GM12892 (cell line): ENCODE results near the gene C1orf198.

ENCODE experiments used
- DNase-seq: peaks from one replicate; pipeline ENCODE4 v3.0.0; 2011; ENCODE audit not compliant: insufficient read length
- FAIRE-seq: peaks from 2 replicates; lab custom pipeline; 2011; peaks lifted over from hg19 to GRCh38; lab: Jason Lieb, UNC
- POLR2A ChIP-seq: IDR thresholded peaks from 2 replicates; pipeline ENCODE4 v1.6.1; 2011; ENCODE audit warnings: low read depth, low read length, control low read depth
- POLR2AphosphoS5 ChIP-seq: IDR thresholded peaks from 2 replicates; pipeline ENCODE4 v1.6.1; 2011; ENCODE audit warnings: low read depth, low read length, control low read depth
- TAF1 ChIP-seq: IDR thresholded peaks from 2 replicates; pipeline ENCODE4 v1.6.1; 2011; ENCODE audit warnings: low read depth, mild to moderate bottlenecking, control low read depth, low read length, borderline replicate concordance

Gene C1orf198

DNA sequence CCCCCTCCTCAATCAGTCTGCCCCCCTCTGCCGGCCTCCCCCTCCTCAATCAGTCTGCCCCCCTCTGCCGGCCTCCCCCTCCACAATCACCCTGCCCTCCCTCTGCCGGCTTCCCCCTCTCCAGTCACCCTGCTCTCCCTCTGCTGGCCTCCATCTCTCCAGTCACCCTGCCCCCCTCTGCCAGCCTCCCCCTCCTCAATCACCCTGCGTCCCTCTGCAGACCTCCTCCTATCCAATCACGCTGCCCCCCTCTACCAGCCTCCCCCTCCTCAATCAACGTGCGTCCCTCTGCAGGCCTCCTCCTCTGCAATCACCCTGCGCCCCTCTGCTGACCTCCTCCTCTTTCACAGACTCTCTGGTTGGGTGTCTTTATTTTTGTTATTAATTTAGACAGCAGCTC is 11.5 kb upstream of the C1orf198 start:
- DNase-seq (no peak), FAIRE-seq (no peak)
- TF ChIP-seq POLR2AphosphoS5, result no peak
- no peak for TF ChIP-seq TAF1
- no peak for TF ChIP-seq POLR2A

DNA sequence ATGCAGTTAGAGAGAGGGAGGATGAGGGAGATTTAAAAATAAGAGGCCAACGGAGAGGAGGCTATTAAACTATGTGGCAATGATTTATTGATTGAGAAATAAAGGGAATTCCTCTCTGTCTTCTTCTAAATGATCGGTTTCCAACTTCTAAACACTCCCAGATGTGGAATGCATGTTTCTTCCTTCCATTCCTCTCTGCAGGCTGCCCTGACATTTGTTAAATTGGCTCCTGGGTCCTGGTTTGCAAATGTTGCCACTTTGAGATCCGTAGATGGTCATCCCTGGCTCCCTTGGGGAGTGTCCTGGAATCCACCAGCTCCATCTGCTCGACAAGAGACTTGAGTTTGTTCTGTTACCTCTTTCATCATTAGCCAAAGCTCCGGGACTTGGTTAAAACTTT is 10.3 kb upstream of the C1orf198 start:
- no peak for FAIRE-seq
- no peak for DNase-seq
- TF ChIP-seq POLR2A (no peak), POLR2AphosphoS5 (no peak), TAF1 (no peak)

DNA sequence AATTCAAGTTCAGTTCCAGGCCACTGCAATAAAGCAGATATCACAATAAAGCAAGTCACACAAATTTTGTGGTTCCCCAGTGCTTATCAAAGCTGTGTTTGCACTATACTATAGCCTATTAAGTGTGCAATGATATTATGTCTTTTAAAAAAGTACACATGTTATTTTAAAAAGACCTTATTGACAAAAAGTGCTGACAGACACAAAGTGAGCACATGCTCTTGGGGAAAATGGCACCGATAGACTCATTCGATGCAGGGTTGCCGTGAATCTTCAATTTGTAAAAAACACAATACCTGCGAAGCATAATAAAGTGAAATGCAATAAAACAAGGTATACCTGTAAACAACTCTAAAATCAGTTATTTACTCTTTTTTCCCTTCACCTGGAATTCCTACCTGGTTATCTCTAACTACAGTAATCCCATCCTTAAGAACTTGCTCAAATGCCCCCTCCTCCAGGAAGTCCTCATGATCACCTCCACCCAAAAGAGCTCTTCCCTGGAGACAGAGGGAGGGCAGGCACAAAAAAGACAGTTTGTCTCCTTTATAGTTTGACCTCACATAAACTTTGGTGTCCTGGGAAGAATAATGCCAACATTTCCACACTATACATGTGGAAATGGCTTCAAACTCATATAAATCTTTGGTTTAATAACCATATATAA is 9.7 kb upstream of the C1orf198 start:
- FAIRE-seq (no peak), DNase-seq (no peak)
- TF ChIP-seq POLR2A, result no peak
- no peak for TF ChIP-seq POLR2AphosphoS5
- TF ChIP-seq TAF1, result no peak

DNA sequence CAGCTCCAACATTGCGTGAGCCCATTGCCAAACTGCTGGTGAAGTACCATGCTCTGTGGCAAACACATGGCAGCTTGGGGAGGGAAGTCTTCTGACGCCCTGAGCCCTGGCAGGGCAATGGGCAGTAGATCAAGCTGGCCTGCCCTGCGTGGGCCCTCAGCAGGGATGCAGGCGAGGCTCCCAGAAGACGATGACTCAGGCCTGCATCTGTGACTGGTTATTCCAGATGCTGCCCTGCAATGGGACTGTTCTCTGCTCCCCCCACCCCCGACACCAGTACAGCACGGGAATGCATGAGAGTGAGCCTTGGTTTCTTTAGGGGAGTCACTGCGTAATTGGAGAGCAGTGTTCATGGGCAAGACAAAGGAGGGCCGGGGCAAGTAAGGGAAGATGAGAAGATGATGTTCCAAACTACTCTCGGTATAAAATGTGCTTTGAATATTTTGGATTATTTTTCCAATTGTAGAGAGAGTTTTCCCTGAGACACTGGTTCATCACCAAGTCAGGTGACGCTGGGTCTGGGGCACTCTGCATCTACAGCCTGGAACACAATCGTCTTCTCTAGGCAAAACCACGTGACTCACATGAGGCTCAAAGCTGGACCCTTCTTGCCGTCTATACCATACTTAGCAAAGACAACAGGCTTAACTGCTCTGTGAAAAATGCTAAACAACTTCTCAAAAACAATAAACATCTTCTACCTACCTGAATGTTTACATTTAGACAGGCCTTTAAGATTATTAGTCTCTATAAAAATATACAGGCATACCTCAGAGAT is 9.0 kb upstream of the C1orf198 start:
- no peak for DNase-seq
- TF ChIP-seq POLR2AphosphoS5 (no peak), POLR2A (no peak), TAF1 (no peak)
- FAIRE-seq, result no peak

DNA sequence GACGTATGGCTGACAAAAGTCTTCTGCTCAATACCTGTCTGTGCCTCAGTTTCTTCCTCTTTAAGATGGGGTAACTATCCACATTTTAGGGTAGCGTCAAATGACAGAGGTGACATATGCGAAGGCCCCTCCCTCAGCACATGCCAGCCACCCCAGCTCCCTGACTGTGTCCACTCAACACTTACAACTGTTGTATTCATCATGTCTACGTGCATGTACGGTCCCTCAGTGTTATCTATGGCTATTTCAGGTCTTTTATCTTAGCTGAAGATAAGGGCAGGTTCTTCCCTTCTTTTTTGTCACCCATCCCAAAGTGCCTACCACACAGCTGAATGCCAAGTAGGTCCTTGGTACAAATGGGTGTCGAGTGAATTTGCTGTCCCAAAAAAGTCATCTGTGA is 8.3 kb upstream of the C1orf198 start:
- FAIRE-seq (no peak), DNase-seq (no peak)
- TF ChIP-seq POLR2A (no peak), POLR2AphosphoS5 (no peak), TAF1 (no peak)

DNA sequence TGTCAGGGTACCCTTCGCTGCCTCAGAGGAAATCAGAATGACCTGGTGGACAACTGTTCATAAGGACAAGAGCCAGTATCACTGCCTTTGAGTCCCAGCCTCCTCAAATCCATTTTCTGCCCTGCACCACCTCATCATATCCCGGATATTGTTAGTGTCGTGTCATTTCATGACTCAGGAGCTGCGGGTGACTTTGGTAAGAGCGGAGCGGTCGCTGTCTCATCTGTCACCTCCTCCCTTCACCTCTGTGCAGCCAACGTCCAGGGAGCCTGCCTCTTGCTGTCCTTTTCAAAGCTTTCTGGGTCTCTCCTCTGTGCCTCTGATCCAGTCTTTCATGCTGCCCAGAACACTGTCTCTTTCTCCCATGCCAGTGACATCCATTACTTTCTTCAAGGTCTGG is 7.0 kb upstream of the C1orf198 start:
- TF ChIP-seq POLR2A (no peak), POLR2AphosphoS5 (no peak), TAF1 (no peak)
- no peak for FAIRE-seq
- DNase-seq, result no peak

DNA sequence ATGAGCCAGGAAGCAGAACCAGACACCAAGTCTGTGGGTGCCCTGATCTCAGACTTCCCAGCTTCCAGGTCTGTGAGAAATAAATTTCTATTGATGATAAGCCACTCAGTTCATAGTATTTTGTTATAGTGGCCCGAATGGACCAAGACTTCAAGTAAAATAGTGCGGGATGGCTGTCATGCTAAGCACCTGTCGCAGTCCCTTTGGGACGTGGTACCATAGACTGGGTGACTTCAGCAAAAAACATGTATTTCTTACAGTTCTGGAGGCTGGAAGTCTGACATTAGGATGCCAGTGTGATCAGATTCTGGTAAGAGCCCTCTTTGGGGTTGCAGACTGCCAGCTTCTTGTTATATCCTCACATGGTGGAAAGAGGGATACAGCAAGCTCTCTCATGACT is 2.6 kb upstream of the C1orf198 start:
- no peak for FAIRE-seq
- TF ChIP-seq POLR2AphosphoS5 (no peak), POLR2A (no peak), TAF1 (no peak)
- DNase-seq, result no peak

DNA sequence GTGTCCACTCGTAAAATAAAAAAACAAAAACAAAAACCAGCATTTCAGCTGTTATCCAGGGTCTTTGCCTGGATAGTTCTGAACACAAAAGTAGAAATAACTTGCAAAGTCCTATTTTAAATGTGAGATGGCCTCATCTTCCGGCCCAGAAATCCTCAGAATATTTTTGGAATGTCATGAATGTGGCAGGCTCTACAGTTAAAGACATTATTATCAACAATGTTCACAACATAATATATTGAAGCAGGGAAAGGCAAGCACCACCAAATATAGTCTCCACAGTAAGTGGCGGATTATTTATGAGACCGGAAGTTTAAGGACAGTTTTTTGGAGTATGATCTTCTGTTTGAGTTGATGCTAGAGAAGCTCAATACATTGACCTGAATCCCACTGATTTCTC is 1.2 kb upstream of the C1orf198 start:
- TF ChIP-seq TAF1, result no peak
- no peak for TF ChIP-seq POLR2AphosphoS5
- TF ChIP-seq POLR2A, result no peak
- DNase-seq (no peak), FAIRE-seq (no peak)

DNA sequence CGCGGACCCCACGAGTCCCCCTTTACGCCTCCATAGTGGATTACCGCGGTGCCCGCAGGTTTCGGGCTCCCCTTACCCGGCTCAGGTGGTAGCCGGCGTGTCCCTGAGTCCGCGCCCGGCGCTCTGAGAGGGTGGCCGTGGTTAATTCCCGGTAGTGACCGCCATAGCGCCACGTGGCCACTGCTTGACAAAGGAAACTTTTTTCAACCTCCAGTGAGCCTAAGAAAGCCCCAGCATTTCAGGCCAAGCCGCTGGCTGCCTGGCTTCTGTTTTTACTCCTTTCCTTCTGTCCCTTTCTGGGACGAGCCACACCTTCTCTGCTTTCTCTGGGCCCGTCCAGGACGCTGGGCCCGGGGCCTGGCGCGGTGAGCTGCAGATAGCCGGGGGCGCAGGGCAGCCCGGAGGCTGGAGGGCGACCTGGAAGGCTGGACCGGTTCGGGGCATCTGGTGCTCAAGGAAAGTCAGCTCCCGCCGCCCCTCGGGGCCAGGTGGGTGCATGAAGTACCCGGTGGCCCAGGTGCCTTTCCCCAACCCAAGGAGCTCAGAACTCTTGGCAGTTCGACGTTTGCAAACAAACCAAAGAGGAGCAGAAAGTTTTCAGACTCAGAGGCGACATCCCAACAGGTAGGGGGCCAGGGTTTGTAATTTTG is 540 bp upstream of the C1orf198 start:
- FAIRE-seq, result no peak
- TF ChIP-seq POLR2AphosphoS5, result no peak
- DNase-seq, result no peak

DNA sequence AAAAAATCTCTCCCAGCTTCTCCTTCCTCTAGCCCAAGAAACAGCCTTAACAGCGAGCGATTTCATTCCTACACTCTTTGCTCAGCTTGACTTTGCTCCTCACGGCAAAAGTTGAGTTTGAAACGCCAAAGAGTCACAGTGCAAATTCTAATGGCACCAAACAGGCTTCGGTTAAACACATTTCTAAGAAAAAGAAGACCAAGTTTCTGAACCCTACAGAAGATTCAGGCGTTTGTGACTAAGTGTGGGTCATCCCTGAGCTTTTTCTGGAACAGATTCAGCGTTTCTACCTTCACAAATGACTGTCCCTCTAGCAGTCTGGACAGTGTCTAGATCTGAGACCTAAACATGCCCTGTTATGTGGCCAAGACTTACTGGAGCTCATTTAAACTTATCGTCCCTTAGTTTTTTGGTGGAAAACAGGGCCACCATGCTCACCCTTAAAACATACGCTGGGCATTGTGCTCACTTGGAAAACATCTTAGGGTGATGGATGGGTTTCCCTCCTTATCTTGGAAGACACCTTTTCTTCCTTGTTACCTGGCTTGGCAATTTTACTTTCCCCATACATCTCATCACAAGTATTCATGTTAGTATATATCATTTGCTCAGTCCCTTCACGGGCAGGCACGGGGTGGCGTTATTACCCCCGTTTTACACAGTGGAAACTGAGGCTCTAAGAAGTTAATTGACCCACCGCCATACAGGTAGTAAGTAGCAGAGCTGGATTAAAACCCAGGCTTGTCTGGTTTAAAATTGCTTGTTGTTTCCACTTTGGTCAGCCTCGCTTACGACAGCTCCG is 1.0 kb downstream of the C1orf198 start:
- FAIRE-seq (no peak), DNase-seq (no peak)
- TF ChIP-seq POLR2AphosphoS5 (no peak), POLR2A (no peak), TAF1 (no peak)
